K562 (cell line): ENCODE data around the gene LNPEP. TPM values are rescaled to one million over a fixed set of nuclear protein-coding genes. Genes with fewer than 3 reads are reported as not detected.

ENCODE experiments used
- CC2D1A ChIP-seq: fragments of 450-650 bp; IDR thresholded peaks from 2 replicates; pipeline ENCODE4 v1.6.1; 2017; ENCODE audit warnings: mild to moderate bottlenecking
- CREB1 ChIP-seq, 2 experiments: sonication (generic) in 1 of 2; formaldehyde crosslinking in 1 of 2; IDR thresholded peaks; 2 replicates each; pipeline versions ENCODE4 v1.6.1 to v1.8.0; 2012 to 2022; ENCODE audit warnings: inconsistent platforms in 1 of 2, mild to moderate bottlenecking in 1 of 2, missing genetic modification reagents in 1 of 2, moderate library complexity in 1 of 2
- ESRRB ChIP-seq: fragments of 250-450 bp; sonication (Bioruptor Pico); IDR thresholded peaks from 2 replicates; pipeline ENCODE4 v1.5.0; 2020; ENCODE audit warnings: mild to moderate bottlenecking, moderate library complexity, borderline replicate concordance
- ETS2 ChIP-seq: IDR thresholded peaks from 2 replicates; pipeline ENCODE4 v1.6.1; 2016; ENCODE audit warnings: borderline replicate concordance, missing genetic modification characterization, mild to moderate bottlenecking, moderate library complexity, missing compliant biosample characterization; ENCODE audit not compliant: poor library complexity, severe bottlenecking
- FOXJ2 ChIP-seq: fragments of 200-800 bp; sonication (Bioruptor generic); IDR thresholded peaks from 2 replicates; pipeline ENCODE4 v1.6.1; 2016; ENCODE audit warnings: missing genetic modification characterization, missing compliant biosample characterization
- GTF2E2 ChIP-seq: fragments of 200-800 bp; sonication (Bioruptor generic); IDR thresholded peaks from 2 replicates; pipeline ENCODE4 v1.6.1; 2016; ENCODE audit warnings: missing genetic modification characterization, missing compliant biosample characterization
- IRF2 ChIP-seq: sonication (generic); formaldehyde crosslinking; IDR thresholded peaks from 2 replicates; pipeline ENCODE4 v1.8.1; 2022; ENCODE audit warnings: mild to moderate bottlenecking, missing genetic modification reagents
- MAFF ChIP-seq: IDR thresholded peaks from 2 replicates; pipeline ENCODE4 v1.6.1; 2012; ENCODE audit warnings: low read length, improper control_type of control experiment
- RBFOX2 ChIP-seq: fragments of 200-400 bp; formaldehyde crosslinking; IDR thresholded peaks from 2 replicates; pipeline ENCODE4 v1.6.1; 2017; ENCODE audit warnings: low read depth, mild to moderate bottlenecking, low read length, moderate library complexity
- RBM15 ChIP-seq: fragments of 200-400 bp; formaldehyde crosslinking; IDR thresholded peaks from 2 replicates; pipeline ENCODE4 v1.6.1; 2018; ENCODE audit warnings: mild to moderate bottlenecking, low read length, moderate library complexity; ENCODE audit not compliant: insufficient read depth
- RFX1 ChIP-seq: fragments of 450-650 bp; IDR thresholded peaks from 2 replicates; pipeline ENCODE4 v1.6.1; 2016; ENCODE audit warnings: mild to moderate bottlenecking, moderate library complexity
- SETDB1 ChIP-seq: IDR thresholded peaks from one replicate; pipeline ENCODE4 v1.6.1; 2012; ENCODE audit warnings: low read length, control low read depth, inconsistent platforms
- STAT5B ChIP-seq: fragments of 250-450 bp; sonication (Bioruptor Pico); IDR thresholded peaks from 2 replicates; pipeline ENCODE4 v1.8.0; 2021; ENCODE audit warnings: mild to moderate bottlenecking, inconsistent platforms
- TCF7L2 ChIP-seq: fragments of 150-350 bp; IDR thresholded peaks from 2 replicates; pipeline ENCODE4 v1.6.1; 2016; ENCODE audit warnings: low read depth, mild to moderate bottlenecking, low read length, moderate library complexity
- ZNF780A ChIP-seq: fragments of 250-450 bp; sonication (Bioruptor Pico); IDR thresholded peaks from 2 replicates; pipeline ENCODE4 v1.5.0; 2021; ENCODE audit warnings: mild to moderate bottlenecking
- polyA plus RNA-seq, 8 experiments: library from polyadenylated mRNA; depleted of rRNA in 4 of 8; stranded (reverse) in 5 of 8; unstranded in 3 of 8; fragments of >200 nt; fragmentation: Nextera tagmentation in 2 of 8; fragmentation: Illumina TruSeq in 1 of 8; extraction: Ambion mirVana in 2 of 8; extraction: Trizol in 1 of 8; gene quantifications; 2 replicates each; pipeline versions ENCODE4 v1.2.1 to v1.2.3, GENCODE V29; 2011 to 2014; ENCODE audit warnings: inconsistent platforms in 1 of 8, missing spikeins in 1 of 8
- total RNA-seq, 7 experiments: library from RNA; depleted of rRNA in 6 of 7; stranded (reverse); fragments of >200 nt in 6 of 7; fragmentation: Illumina TruSeq in 2 of 7; extraction: Trizol in 2 of 7; gene quantifications; 2 replicates each; pipeline versions ENCODE4 v1.2.1 to v1.2.3, GENCODE V29; 2011 to 2021; ENCODE audit warnings: low replicate concordance in 1 of 7
- TF ChIP-seq, protein P1 (sequence below), 2 experiments: fragments of 150-350 bp in 1 of 2; IDR thresholded peaks; 2 replicates each; pipeline ENCODE4 v1.6.1; 2012 to 2016; ENCODE audit warnings: low read depth in 2 of 2, low read length in 2 of 2, mild to moderate bottlenecking in 1 of 2, moderate library complexity in 1 of 2
- TF ChIP-seq, protein P2 (sequence below): fragments of 450-650 bp; formaldehyde crosslinking; IDR thresholded peaks from 2 replicates; pipeline ENCODE4 v1.4.0; 2020; ENCODE audit warnings: mild to moderate bottlenecking
- TF ChIP-seq, protein P3 (sequence below), 2 experiments: fragments of 450-650 bp; conservative IDR thresholded peaks; 2 replicates each; pipeline ENCODE4 v1.6.1; 2017; ENCODE audit warnings: mild to moderate bottlenecking in 2 of 2, moderate library complexity in 2 of 2
- TF ChIP-seq, protein P4 (sequence below): fragments of 450-650 bp; IDR thresholded peaks from 2 replicates; pipeline ENCODE4 v1.6.1; 2016; ENCODE audit warnings: antibody characterized with exemption
- TF ChIP-seq, protein P5 (sequence below): fragments of 250-450 bp; sonication (Bioruptor Pico); IDR thresholded peaks from 2 replicates; pipeline ENCODE4 v1.5.1; 2021; ENCODE audit warnings: mild to moderate bottlenecking

The LNPEP gene
- total and polyA plus RNA-seq, 9 of the 15 experiments (the other 6 are each of a cell fraction or from before 2014, with no cell fraction given), result 2.6 to 27.9 (median 11.2) TPM

DNA sequence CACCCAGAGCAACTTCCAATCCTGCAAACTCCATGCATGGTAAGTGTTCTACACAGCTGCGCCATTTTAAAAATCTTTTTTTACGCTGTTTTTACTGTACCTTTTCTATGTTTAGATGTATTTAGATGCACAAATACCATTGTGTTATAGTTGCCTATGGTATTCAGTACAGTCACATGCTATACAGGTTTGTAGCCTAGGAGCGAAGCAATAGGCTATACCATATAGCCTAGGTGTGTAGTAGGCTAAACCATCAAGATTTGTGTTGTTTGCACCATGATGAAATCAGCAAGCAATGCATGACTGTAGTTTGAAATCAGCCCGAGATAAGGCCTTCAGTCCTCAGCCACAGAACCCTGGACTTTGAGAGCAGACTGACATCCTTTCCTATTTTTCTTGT, 105.4 kb downstream of the LNPEP start (continued):
- TF ChIP-seq IRF2 (no peak), FOXJ2 (peak; percentile 68), RBFOX2 (no peak), GTF2E2 (no peak), SETDB1 (no peak), ESRRB (CRISPR knock-in tag) (no peak), CC2D1A (no peak), MAFF (no peak), RFX1 (no peak), ETS2 (tag) (no peak), STAT5B (CRISPR knock-in tag) (no peak), RBM15 (no peak), ZNF780A (CRISPR knock-in tag) (no peak), CREB1 (IDR thresholded peaks at IDR 0.05) (no peak), CREB1 (CRISPR knock-in tag; IDR thresholded peaks at IDR 0.05) (no peak), TCF7L2 (no peak)
- TF ChIP-seq, protein P1, sequence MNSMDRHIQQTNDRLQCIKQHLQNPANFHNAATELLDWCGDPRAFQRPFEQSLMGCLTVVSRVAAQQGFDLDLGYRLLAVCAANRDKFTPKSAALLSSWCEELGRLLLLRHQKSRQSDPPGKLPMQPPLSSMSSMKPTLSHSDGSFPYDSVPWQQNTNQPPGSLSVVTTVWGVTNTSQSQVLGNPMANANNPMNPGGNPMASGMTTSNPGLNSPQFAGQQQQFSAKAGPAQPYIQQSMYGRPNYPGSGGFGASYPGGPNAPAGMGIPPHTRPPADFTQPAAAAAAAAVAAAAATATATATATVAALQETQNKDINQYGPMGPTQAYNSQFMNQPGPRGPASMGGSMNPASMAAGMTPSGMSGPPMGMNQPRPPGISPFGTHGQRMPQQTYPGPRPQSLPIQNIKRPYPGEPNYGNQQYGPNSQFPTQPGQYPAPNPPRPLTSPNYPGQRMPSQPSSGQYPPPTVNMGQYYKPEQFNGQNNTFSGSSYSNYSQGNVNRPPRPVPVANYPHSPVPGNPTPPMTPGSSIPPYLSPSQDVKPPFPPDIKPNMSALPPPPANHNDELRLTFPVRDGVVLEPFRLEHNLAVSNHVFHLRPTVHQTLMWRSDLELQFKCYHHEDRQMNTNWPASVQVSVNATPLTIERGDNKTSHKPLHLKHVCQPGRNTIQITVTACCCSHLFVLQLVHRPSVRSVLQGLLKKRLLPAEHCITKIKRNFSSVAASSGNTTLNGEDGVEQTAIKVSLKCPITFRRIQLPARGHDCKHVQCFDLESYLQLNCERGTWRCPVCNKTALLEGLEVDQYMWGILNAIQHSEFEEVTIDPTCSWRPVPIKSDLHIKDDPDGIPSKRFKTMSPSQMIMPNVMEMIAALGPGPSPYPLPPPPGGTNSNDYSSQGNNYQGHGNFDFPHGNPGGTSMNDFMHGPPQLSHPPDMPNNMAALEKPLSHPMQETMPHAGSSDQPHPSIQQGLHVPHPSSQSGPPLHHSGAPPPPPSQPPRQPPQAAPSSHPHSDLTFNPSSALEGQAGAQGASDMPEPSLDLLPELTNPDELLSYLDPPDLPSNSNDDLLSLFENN (IDR thresholded peaks at IDR 0.05; ENCODE audit: low read depth in 2 of 2, low read length in 2 of 2), result no peak
- TF ChIP-seq, protein P2, sequence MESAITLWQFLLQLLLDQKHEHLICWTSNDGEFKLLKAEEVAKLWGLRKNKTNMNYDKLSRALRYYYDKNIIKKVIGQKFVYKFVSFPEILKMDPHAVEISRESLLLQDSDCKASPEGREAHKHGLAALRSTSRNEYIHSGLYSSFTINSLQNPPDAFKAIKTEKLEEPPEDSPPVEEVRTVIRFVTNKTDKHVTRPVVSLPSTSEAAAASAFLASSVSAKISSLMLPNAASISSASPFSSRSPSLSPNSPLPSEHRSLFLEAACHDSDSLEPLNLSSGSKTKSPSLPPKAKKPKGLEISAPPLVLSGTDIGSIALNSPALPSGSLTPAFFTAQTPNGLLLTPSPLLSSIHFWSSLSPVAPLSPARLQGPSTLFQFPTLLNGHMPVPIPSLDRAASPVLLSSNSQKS (CRISPR knock-in tag), result 0 out of 2 replicates have a peak, but pooled peaks have one; percentile 78
- TF ChIP-seq, protein P3, sequence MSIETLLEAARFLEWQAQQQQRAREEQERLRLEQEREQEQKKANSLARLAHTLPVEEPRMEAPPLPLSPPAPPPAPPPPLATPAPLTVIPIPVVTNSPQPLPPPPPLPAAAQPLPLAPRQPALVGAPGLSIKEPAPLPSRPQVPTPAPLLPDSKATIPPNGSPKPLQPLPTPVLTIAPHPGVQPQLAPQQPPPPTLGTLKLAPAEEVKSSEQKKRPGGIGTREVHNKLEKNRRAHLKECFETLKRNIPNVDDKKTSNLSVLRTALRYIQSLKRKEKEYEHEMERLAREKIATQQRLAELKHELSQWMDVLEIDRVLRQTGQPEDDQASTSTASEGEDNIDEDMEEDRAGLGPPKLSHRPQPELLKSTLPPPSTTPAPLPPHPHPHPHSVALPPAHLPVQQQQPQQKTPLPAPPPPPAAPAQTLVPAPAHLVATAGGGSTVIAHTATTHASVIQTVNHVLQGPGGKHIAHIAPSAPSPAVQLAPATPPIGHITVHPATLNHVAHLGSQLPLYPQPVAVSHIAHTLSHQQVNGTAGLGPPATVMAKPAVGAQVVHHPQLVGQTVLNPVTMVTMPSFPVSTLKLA (conservative IDR thresholded peaks at IDR 0.05), result no peak
- TF ChIP-seq, protein P4, sequence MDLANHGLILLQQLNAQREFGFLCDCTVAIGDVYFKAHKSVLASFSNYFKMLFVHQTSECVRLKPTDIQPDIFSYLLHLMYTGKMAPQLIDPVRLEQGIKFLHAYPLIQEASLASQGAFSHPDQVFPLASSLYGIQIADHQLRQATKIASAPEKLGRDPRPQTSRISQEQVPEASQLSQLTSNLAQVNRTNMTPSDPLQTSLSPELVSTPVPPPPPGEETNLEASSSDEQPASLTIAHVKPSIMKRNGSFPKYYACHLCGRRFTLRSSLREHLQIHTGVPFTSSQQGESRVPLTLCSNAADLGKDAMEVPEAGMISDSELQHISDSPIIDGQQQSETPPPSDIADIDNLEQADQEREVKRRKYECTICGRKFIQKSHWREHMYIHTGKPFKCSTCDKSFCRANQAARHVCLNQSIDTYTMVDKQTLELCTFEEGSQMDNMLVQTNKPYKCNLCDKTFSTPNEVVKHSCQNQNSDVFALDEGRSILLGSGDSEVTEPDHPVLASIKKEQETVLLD, result no peak
- TF ChIP-seq, protein P5, sequence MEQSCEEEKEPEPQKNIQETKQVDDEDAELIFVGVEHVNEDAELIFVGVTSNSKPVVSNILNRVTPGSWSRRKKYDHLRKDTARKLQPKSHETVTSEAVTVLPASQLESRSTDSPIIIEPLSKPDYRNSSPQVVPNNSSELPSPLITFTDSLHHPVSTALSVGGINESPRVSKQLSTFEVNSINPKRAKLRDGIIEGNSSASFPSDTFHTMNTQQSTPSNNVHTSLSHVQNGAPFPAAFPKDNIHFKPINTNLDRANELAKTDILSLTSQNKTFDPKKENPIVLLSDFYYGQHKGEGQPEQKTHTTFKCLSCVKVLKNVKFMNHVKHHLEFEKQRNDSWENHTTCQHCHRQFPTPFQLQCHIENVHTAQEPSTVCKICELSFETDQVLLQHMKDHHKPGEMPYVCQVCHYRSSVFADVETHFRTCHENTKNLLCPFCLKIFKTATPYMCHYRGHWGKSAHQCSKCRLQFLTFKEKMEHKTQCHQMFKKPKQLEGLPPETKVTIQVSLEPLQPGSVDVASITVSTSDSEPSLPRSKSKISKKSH (CRISPR knock-in tag), result no peak
